ENCODE measurements around the gene ETV6. TPM values are rescaled to one million over a fixed set of nuclear protein-coding genes. Genes with fewer than 3 reads are reported as not detected.

ETV6 gene
- total RNA-seq, 1 experiment from 2014 or later, result 17.2 TPM

DNA sequence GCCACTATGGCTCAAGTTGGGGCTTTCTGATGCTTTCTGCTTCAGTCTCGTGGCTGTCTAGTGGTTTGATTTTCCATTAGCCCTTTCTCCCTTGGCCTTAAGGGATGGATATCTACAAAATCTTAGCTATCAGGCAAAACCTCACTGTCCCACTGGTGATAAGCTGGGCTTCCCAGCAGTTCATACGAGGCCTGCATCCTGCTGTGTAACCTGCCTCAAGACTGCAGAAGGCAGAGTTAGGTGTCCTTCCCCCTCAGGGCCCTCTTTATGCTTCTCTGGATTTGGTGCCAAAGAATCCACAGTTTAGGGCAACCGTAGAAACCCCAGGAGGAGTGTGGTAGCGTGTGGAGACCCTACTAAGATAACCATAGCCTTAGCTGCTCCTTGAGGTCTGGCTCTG, 38.9 kb downstream of the ETV6 start:
- POLR2A ChIA-PET, result no interaction called here
- no peaks in the 10 kb centered on the region for H3K4me1 ChIP-seq (ENCODE audit: control insufficient read depth, insufficient read depth, low read length)
- H3K36me3 ChIP-seq (ENCODE audit: control insufficient read depth, insufficient read depth, low read length), result no peaks in the 10 kb centered on the region
- in situ Hi-C loops (cut with HindIII; ENCODE audit: low pct_unique_long_range_greater_than_20kb, low sequenced_read_pairs), result no loop called here
- no peaks in the 10 kb centered on the region for H3K27me3 ChIP-seq (ENCODE audit: control insufficient read depth, insufficient read depth, low read length)
- ATAC-seq (no peak), DNase-seq (ENCODE audit: low read depth, low spot score) (no peak)
- no peak overlapping the region for H3K27ac ChIP-seq (ENCODE audit: low read length)
- no peak for TF ChIP-seq SIN3A (IDR thresholded peaks at IDR 0.05; ENCODE audit: borderline replicate concordance, insufficient read depth, low read depth, low read length)
- TF ChIP-seq TCF7L2 (IDR thresholded peaks at IDR 0.05; ENCODE audit: low read depth, low read length), result no peak
- no peak for TF ChIP-seq REST (IDR thresholded peaks at IDR 0.05; ENCODE audit: insufficient read depth in 1 of 2, low read depth in 2 of 2, low read length in 1 of 2)
- TF ChIP-seq POLR2AphosphoS5 (IDR thresholded peaks at IDR 0.05; ENCODE audit: low read depth, low read length), result no peak
- TF ChIP-seq, protein P1, sequence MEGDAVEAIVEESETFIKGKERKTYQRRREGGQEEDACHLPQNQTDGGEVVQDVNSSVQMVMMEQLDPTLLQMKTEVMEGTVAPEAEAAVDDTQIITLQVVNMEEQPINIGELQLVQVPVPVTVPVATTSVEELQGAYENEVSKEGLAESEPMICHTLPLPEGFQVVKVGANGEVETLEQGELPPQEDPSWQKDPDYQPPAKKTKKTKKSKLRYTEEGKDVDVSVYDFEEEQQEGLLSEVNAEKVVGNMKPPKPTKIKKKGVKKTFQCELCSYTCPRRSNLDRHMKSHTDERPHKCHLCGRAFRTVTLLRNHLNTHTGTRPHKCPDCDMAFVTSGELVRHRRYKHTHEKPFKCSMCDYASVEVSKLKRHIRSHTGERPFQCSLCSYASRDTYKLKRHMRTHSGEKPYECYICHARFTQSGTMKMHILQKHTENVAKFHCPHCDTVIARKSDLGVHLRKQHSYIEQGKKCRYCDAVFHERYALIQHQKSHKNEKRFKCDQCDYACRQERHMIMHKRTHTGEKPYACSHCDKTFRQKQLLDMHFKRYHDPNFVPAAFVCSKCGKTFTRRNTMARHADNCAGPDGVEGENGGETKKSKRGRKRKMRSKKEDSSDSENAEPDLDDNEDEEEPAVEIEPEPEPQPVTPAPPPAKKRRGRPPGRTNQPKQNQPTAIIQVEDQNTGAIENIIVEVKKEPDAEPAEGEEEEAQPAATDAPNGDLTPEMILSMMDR (IDR thresholded peaks at IDR 0.05), result no peak
- BruUV-seq (replicated peaks), result no TSS peak
- intact Hi-C loops (cut with micrococcal nuclease; ENCODE audit: unreplicated experiment), result no loop called here
- no peaks in the 10 kb centered on the region for H3K9me3 ChIP-seq (ENCODE audit: control insufficient read depth, insufficient read depth, low read depth, low read length)
- H3K4me3 ChIP-seq (ENCODE audit: low read depth in 2 of 2, low read length in 2 of 2), result no peak overlapping the region
- CTCF ChIA-PET, result no interaction called here

GRCh38 chr12:11688831-11689230, 39.4 kb downstream of the ETV6 start:
- in situ Hi-C loops (cut with HindIII; ENCODE audit: low pct_unique_long_range_greater_than_20kb, low sequenced_read_pairs), result no loop called here
- no TSS peak for BruUV-seq (replicated peaks)
- Histone ChIP-seq H3K4me1 (ENCODE audit: control insufficient read depth, insufficient read depth, low read length) (no peaks in the 10 kb centered on the region), H3K9me3 (ENCODE audit: control insufficient read depth, insufficient read depth, low read depth, low read length) (no peaks in the 10 kb centered on the region), H3K36me3 (ENCODE audit: control insufficient read depth, insufficient read depth, low read length) (no peaks in the 10 kb centered on the region), H3K27me3 (ENCODE audit: control insufficient read depth, insufficient read depth, low read length) (no peaks in the 10 kb centered on the region), H3K27ac (ENCODE audit: low read length) (no peak overlapping the region), H3K4me3 (ENCODE audit: low read depth in 2 of 2, low read length in 2 of 2) (no peak overlapping the region)
- ChIA-PET POLR2A (no interaction called here), CTCF (no interaction called here)
- ATAC-seq (no peak), DNase-seq (ENCODE audit: low read depth, low spot score) (no peak)
- intact Hi-C loops (cut with micrococcal nuclease; ENCODE audit: unreplicated experiment), result no loop called here
- TF ChIP-seq SIN3A (IDR thresholded peaks at IDR 0.05; ENCODE audit: borderline replicate concordance, insufficient read depth, low read depth, low read length) (no peak), REST (IDR thresholded peaks at IDR 0.05; ENCODE audit: insufficient read depth in 1 of 2, low read depth in 2 of 2, low read length in 1 of 2) (no peak), TCF7L2 (IDR thresholded peaks at IDR 0.05; ENCODE audit: low read depth, low read length) (no peak), POLR2AphosphoS5 (IDR thresholded peaks at IDR 0.05; ENCODE audit: low read depth, low read length) (no peak)
- TF ChIP-seq, protein P1 (IDR thresholded peaks at IDR 0.05), result no peak

Measured in Panc1 (cell line).